CD1c-positive myeloid dendritic cell (primary cell): ENCODE measurements around the gene NWD2.
"Not testable (repeated sequence)": the region's sequence is repeated elsewhere in the genome, so short reads cannot be mapped to it uniquely, and the experiment has no call there.

Source experiments
- DNase-seq: peaks from one replicate; pipeline ENCODE4 v3.0.0-alpha.2; 2016; ENCODE audit errors: extremely low spot score

Gene NWD2, protein sequence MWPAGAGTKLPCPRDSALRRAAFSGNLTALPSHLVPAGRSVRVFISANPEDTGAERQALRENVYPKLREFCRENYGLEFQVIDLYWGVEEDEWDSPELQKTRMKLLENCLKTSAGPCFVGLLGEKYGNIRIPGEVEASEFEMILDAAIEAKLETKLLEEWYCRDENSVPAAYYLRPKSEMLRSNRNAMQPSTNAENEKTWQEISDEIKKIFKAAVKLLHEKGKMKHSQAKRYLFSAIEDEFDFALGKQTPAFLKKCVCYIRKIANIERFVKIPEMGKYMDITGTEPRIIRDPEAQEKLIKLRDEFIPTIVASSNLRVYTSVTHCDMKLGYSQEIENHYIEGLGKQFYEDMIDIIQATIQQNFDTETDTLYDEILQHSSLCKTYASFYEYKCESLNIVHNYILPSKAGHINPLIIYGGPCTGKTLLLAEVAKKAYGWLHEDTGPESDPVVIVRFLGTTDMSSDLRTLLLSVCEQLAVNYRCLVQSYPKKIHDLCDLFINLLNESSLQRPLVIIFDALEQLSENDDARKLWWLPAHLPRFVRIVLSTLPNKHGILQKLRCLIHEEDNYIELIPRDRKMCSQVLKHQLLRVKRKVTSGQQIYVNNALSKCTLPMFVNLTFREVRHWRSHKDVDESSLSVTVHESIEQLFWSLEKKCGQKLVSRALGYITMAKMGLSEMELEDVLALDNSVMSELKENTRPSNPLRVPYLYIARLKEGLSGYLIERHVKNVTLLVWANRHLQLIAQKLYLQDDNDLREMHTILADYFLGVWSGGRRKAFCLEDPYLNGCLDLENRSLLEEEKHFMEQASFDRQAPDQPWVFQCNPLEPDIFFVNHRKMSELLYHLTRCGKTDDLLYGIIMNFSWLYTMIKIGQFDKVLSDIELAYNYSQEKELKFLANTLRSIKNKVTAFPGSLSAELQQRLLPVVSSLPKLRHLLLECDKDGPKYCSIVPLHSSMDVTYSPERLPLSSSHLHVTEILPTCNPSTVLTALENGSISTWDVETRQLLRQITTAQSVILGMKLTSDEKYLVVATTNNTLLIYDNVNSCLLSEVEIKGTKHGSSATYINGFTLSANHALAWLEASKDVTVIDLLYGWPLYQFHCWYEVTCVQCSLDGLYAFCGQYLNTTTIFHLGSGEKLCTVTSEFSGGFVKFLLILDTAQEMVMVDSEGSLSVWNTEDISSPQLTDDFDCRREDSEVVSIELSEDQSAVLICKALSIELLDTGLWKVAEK (N-terminal part only)

DNA sequence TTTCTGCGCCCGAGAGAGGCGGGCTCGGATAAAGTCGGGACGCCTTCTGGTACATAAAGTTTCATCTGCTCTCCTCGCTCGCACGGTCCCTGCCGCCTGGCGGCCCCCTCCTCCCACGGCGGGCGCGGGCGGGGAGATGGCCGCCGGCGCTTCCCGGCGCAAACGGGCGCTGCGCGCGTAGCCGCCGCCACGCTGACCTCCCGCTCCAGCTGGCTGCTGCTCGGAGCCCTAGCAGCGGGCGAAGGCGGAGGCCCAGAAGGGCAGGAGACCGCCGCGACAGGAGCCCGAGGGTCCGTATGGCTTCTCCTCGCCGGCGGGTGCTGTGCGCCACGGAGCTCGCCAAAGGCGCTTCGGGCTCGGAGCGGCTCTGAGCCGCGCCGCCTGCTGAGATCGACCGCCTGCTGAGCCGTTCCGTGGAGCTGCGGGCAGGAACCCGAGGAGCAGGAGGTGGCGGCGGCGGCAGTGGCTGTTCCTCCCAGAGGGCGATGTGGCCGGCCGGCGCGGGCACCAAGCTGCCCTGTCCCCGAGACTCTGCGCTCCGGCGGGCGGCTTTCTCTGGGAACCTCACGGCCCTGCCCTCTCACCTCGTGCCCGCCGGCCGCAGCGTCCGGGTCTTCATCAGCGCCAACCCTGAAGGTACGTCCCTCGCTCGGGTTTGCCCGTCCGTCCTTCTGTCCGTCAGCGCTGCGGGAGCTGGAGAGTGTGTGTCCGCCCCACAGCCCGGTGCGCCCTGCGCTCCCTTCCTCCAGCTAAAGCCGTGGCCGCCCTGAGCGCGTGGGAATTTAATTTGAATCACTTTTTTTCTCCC is at the start of gene NWD2:
TSS of gene NWD2 (plus strand) at position 161 of the 808 bp plus-strand sequence. CDS start at position 486, 325 bp downstream.
- DNase-seq, result no peak

DNA sequence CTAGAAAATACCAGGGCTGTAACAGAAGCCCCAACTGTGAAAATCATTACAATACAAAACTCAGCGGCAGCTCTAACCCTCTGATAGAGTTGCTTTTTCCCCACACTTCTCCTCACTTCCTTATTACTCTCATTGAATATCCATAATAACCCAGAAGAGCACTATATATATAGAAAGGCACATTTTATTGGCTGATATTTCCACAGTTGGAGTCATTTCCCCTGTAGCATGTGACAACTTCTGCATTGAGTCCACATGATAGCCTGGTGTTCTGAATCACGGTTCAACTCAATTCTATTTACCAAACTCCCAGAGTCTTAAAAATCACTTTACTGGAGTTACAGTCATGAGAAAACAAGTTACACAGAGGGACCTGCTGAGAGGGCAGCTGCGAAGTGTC is 46.6 kb upstream of the NWD2 start:
- no peak for DNase-seq

DNA sequence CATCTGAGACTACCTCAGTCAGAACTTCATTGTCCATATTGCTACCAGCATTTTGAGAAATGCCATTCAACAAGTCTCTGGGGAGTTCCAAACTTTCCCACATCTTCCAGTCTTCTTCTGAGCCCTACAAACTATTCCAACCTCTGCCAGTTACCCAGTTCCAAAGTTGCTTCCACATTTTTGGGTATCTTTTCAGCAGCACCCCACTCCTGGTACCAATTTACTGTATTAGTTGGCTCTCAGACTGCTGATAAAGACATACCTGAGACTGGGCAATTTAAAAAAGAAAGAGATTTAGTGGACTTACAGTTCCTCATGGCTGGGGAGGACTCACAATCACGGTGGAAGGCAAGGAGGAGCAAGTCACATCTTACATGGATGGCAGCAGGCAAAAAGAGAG is 39.8 kb upstream of the NWD2 start:
- not testable (repeated sequence) for DNase-seq

DNA sequence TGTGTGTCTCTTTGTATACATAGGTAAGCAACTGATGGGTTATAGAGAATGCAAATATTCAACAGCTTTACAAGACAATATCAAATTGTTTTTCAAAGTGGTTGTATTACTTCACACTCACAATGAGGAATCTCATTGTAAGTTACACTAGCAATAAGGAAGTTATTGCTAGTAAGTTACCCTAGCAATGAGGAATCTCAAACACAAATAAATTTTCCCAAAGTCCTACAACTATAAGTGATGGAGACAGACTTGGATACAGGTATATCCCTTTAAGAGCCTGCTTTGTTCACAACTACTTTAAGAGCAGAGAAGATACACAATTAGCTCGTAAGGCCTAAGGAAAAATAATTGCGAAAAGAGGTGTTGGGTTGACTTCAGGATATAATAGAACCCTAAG is 28.3 kb upstream of the NWD2 start:
- DNase-seq, result no peak

DNA sequence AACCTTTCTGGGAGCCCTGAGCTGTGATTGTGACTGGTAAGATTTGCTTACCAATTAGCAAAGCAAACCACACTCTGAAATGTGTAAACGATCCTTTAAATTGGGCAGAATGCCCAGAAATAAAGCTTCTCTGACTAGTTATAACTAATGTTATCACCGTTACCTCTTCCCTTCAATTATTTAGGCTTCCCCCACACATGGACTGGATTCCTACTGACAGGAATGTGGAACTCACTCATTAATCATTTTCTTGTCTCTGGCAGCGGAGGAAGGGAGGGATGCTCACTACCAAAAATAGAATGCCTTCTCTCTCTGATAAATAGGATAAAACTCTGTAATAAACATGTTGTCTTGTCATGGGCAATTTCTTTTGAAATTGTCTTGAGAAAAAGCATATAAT is 25.3 kb upstream of the NWD2 start:
- no peak for DNase-seq

GRCh38 chr4:37219990-37220389 is 24.6 kb upstream of the NWD2 start:
- no peak for DNase-seq

DNA sequence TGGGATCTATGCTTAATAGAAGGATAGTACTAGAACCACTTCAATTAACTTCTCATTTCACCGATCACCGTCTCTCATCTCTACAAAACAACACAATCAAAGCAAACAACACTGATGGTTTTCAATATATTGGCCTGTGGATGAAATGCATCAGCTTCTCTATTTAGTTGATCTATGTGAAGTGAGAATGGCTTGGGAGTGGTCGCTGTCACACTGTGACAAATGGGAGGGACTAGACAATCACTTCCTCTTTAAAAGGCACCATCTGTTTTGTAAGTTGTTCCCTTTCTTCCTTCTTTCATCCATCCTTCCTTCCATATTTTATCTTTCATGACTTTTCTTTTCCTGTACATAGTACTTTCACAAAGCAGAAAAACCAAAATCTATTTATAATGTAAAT is 23.9 kb upstream of the NWD2 start:
- DNase-seq, result no peak

- no peak for DNase-seq
These were observed 20.8 kb upstream of the NWD2 start for GRCh38 chr4:37223732-37224131.

GRCh38 chr4:37224854-37225253 is 19.7 kb upstream of the NWD2 start:
- no peak for DNase-seq

DNA sequence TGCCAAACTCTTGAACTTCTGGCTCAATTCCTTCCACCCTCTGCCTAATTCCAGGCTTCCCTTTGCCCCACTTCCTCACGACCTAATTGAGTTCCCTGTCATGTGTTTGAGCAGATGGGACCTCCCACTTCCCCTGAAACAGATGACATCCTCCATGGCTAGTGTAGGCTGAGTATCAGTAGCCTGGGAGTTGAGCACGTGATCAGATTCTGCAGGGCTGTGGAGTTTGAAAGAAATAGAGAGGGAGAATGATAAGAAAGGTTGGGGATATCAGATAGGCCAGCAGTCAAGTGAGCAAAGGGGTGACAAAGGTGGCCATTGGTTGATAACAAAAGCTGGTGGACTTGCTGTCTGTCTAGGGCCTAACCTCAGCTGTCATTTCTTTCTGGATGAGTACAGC is 18.8 kb upstream of the NWD2 start:
- peak; percentile 18 for DNase-seq

DNA sequence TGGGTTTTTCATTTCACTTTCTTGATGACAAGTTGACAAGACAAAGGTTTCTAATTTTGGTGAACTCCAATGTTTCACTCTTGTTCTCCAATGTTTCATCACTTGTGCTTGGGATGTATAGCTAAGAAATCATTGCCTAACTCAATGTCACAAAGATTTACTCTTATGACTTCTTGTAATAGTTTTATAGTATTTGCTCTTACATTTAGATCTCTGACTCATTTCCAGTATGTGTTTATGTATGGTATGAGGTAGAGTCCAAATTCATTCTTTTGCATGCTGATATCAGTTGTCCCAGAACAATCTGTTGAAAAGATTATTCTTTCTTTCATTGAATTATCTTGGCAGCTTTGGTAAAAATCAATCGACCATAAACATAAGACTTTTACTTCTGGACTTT is 12.2 kb upstream of the NWD2 start:
- no peak for DNase-seq

DNA sequence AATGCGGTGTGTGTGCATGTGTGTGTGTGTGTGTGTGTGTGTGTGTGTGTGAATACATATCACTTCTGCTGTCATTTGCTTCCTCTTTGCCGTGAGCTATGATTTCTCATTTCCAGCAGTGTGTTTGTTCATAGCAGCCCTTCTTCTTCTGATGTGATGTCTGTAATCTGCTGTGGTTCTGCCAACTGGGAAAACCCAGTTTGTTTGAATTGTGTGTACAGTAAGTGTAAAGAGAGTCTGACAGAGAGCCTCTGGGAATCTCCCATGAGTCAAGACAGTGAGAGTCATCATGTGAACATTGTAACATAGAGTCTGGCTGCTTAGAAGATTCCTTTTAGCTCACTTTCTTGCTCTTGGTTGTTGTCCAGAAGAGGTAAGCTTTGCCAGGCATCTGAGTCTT is 8.4 kb upstream of the NWD2 start:
- no peak for DNase-seq

GRCh38 chr4:37241647-37242046 is 2.9 kb upstream of the NWD2 start:
- DNase-seq, result no peak

GRCh38 chr4:37243051-37243450 is 1.5 kb upstream of the NWD2 start:
- DNase-seq, result no peak

GRCh38 chr4:37243722-37244582 is 591 bp upstream of the NWD2 start:
- DNase-seq, result no peak

DNA sequence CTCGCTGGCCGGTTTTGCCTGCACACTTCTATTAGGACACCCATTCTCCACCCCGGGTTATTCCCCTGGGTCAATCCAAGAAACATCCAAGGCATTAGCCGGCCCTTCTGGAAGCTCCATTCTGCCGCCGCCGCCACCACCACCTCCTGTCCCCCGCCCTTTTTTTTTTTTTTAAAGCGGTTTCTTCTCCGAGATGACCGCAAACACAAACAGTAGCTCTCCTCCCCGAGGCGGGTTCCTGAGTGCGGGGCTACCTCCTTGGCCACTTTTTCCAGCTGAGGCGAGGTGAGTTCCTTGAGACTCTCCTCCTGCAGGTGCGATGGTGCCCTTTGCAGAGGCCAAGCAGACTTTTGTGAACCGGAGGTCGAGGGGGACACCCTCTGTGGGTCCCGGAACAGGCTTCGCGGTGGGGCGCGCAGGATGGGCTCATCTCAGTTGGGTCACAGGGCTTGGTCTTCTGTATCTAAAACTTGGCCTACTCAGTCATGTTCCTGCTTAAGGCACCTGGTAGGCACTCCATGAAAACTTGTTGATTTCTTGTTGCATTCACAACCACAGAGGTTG is 930 bp downstream of the NWD2 start:
- DNase-seq, result no peak

DNA sequence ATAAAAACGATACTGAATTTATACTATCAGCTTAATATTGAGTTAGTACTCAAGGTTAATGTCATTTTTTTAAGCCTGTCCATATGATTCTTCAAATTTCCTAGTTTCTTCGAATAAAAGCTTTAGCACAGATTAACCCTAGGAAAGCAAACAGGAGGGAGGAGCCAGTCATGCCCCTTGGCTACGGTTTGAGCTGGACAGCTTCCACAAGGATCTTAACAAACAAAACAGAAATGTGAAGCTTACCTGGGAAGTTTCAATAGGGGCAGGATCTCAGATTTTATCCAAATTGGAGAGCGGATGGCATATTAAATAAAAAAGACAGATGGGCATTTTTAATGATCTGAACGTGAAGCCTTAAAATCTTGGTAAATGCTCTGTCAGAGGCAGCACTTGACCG is 2.3 kb downstream of the NWD2 start:
- no peak for DNase-seq

DNA sequence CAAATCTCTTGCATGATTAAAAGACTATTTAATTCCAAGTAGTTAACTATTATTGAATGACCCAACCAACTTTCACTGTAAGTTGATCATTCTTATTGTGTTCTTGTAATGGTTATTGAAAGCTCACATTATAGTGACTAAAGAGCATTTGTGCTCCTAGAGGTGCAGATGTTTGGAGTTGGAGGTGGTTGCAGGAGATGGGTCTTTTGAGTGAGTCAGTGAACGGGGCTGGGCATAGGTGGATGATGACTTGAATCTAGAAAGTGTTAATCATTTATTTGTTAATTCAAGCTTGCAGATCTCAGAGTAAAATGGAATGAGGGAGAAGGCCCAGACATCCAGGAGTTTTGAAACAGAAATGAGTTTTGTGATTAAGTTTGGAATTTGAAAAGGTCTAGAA is 13.7 kb downstream of the NWD2 start:
- no peak for DNase-seq

DNA sequence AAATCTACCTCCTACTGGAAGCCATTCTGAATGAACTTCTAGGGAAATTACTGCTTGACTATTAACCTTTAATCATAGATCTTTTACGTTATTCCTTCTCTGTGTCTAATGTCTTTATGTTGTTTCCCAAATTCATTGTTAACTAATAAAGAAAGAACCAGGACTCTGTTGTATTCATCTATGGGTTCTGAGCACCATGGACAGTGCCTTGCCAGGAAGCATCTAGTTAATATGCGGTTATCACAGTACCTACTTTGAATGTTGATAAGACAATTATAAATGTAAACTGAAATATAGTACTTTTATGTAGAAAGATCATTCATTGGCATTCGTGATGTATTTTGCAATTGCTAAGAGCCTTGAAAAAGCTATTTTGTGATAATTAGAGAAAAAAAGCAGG is 23.8 kb downstream of the NWD2 start:
- no peak for DNase-seq

GRCh38 chr4:37279121-37279520 is 34.6 kb downstream of the NWD2 start:
- no peak for DNase-seq
